Measurements from ENCODE around the gene PUM2. TPM values are rescaled to one million over a fixed set of nuclear protein-coding genes. Genes with fewer than 3 reads are reported as not detected.

Gene PUM2
- polyA plus RNA-seq, 1 donor (not counting 4 experiments of a cell fraction or from before 2014, with no cell fraction given) = 47.5 TPM

- Histone ChIP-seq H3K9me3 (ENCODE audit: control insufficient read depth, low read depth, low read length) (no peaks in the 10 kb centered on the region), H3K9me1 (ENCODE audit: control insufficient read depth, extremely low read depth, insufficient read depth, low read length) (no peaks in the 10 kb centered on the region), H3K9ac (ENCODE audit: control insufficient read depth, extremely low read depth, insufficient read depth, low read length) (peak overlapping the region; percentile 61), H3K36me3 (ENCODE audit: control insufficient read depth in 2 of 2, extremely low read depth in 1 of 2, insufficient read depth in 2 of 2, low read length in 2 of 2) (peaks cover 5 to 12% of the 10 kb centered on the region in 2 experiments), H3K4me3 (ENCODE audit: control insufficient read depth in 2 of 3, extremely low read depth in 1 of 3, insufficient read depth in 2 of 3, low read depth in 1 of 3, low read length in 3 of 3) (no peak overlapping the region), H3K79me2 (ENCODE audit: control insufficient read depth, insufficient read depth, low read length) (peaks cover 20% of the 10 kb centered on the region), H3K4me2 (ENCODE audit: control insufficient read depth, extremely low read depth, insufficient read depth, low read depth, low read length) (peak overlapping the region; percentile 38), H3K27me3 (ENCODE audit: control insufficient read depth, extremely low read depth, insufficient read depth, low read length) (no peaks in the 10 kb centered on the region), H4K20me1 (ENCODE audit: control insufficient read depth, extremely low read depth, insufficient read depth, low read length) (no peaks in the 10 kb centered on the region), H3K4me1 (ENCODE audit: control insufficient read depth, extremely low read depth, insufficient read depth, low read length) (peaks cover 19% of the 10 kb centered on the region), H3K27ac (ENCODE audit: control insufficient read depth, insufficient read depth, low read length) (peak overlapping the region; percentile 86), H2AFZ (ENCODE audit: control insufficient read depth, low read length) (no peak overlapping the region)
- DNase-seq (ENCODE audit: low read depth, low spot score) = peak; percentile 11
- TF ChIP-seq EZH2 (IDR thresholded peaks at IDR 0.05; ENCODE audit: low read length) = no peak
- TF ChIP-seq CTCF (optimal IDR thresholded peaks at IDR 0.05 in 1 of 3, IDR thresholded peaks at IDR 0.05 in 1 of 3, conservative IDR thresholded peaks at IDR 0.05 in 1 of 3; ENCODE audit: extremely low read depth in 1 of 3, insufficient read depth in 2 of 3, low read length in 3 of 3) = no peak
- peak; percentile 17 for FAIRE-seq
- dilution Hi-C loops (cut with MboI; ENCODE audit: extremely low pct_ligation_motif_present, low sequenced_read_pairs) = no loop called here
These were observed 61.9 kb downstream of the PUM2 start for GRCh38 chr2:20288642-20289340.

- Histone ChIP-seq H3K9me1 (ENCODE audit: control insufficient read depth, extremely low read depth, insufficient read depth, low read length) (no peaks in the 10 kb centered on the region), H2AFZ (ENCODE audit: control insufficient read depth, low read length) (no peak overlapping the region), H3K79me2 (ENCODE audit: control insufficient read depth, insufficient read depth, low read length) (peaks cover 14% of the 10 kb centered on the region), H3K36me3 (ENCODE audit: control insufficient read depth in 2 of 2, extremely low read depth in 1 of 2, insufficient read depth in 2 of 2, low read length in 2 of 2) (peaks cover 6 to 19% of the 10 kb centered on the region in 2 experiments), H3K9ac (ENCODE audit: control insufficient read depth, extremely low read depth, insufficient read depth, low read length) (no peak overlapping the region), H3K4me2 (ENCODE audit: control insufficient read depth, extremely low read depth, insufficient read depth, low read depth, low read length) (no peak overlapping the region), H3K27me3 (ENCODE audit: control insufficient read depth, extremely low read depth, insufficient read depth, low read length) (no peaks in the 10 kb centered on the region), H3K4me3 (ENCODE audit: control insufficient read depth in 2 of 3, extremely low read depth in 1 of 3, insufficient read depth in 2 of 3, low read depth in 1 of 3, low read length in 3 of 3) (no peak overlapping the region), H3K4me1 (ENCODE audit: control insufficient read depth, extremely low read depth, insufficient read depth, low read length) (no peaks in the 10 kb centered on the region), H3K9me3 (ENCODE audit: control insufficient read depth, low read depth, low read length) (no peaks in the 10 kb centered on the region), H4K20me1 (ENCODE audit: control insufficient read depth, extremely low read depth, insufficient read depth, low read length) (no peaks in the 10 kb centered on the region), H3K27ac (ENCODE audit: control insufficient read depth, insufficient read depth, low read length) (no peak overlapping the region)
- no peak for FAIRE-seq
- DNase-seq (ENCODE audit: low read depth, low spot score) = no peak
- TF ChIP-seq EZH2 (IDR thresholded peaks at IDR 0.05; ENCODE audit: low read length) (no peak), CTCF (optimal IDR thresholded peaks at IDR 0.05 in 1 of 3, IDR thresholded peaks at IDR 0.05 in 1 of 3, conservative IDR thresholded peaks at IDR 0.05 in 1 of 3; ENCODE audit: extremely low read depth in 1 of 3, insufficient read depth in 2 of 3, low read length in 3 of 3) (no peak)
- dilution Hi-C loops (cut with MboI; ENCODE audit: extremely low pct_ligation_motif_present, low sequenced_read_pairs) = no loop called here
These were observed 67.6 kb downstream of the PUM2 start for GRCh38 chr2:20282916-20283592.
